Right lobe of liver (tissue), 6 donors: ENCODE data around the gene BRSK1. TPM values are rescaled to one million over a fixed set of nuclear protein-coding genes. Genes with fewer than 3 reads are reported as not detected.

Source experiments
- ATAC-seq, 4 donors: fragments of 200-7000 bp; cut with Tn5 transposase; one replicate each; pipeline ENCODE4 v1.9.1; 2020; ENCODE audit warnings: mild to moderate bottlenecking in 4 of 4, moderate library complexity in 4 of 4
- DNase-seq, 3 donors: peaks; one replicate each; pipeline ENCODE4 v3.0.0-alpha.2; 2020
- H3K27ac ChIP-seq, 3 donors: fragments of 200-600 bp; one replicate each; pipeline ENCODE4 v1.8.0; 2022
- H3K27me3 ChIP-seq, 2 donors: fragments of 200-600 bp; one replicate each; pipeline ENCODE4 v1.8.0; 2022
- H3K36me3 ChIP-seq, 4 donors: fragments of 200-600 bp; sonication (generic) in 1 of 4; one replicate each; pipeline versions ENCODE4 v1.5.1 to v1.8.0; 2017 to 2022; ENCODE audit warnings: control low read depth in 1 of 4
- H3K4me1 ChIP-seq, 4 donors: fragments of 200-600 bp; sonication (generic) in 1 of 4; one replicate each; pipeline versions ENCODE4 v1.5.1 to v1.8.0; 2017 to 2022; ENCODE audit warnings: control low read depth in 1 of 4
- H3K4me3 ChIP-seq, 3 donors: fragments of 200-600 bp; one replicate each; pipeline ENCODE4 v1.8.0; 2022
- H3K9me3 ChIP-seq, 4 donors: fragments of 200-600 bp; sonication (generic) in 1 of 4; one replicate each; pipeline versions ENCODE4 v1.5.1 to v1.8.0; 2017 to 2022; ENCODE audit warnings: control low read depth in 1 of 4
- CTCF ChIP-seq, 4 donors: fragments of 200-600 bp in 3 of 4; fragments of 450-650 bp in 1 of 4; IDR thresholded peaks; one replicate each; pipeline versions ENCODE4 v1.5.1 to v1.8.0; 2016 to 2022; ENCODE audit warnings: antibody characterized with exemption in 4 of 4, mild to moderate bottlenecking in 2 of 4
- POLR2A ChIP-seq: fragments of 450-650 bp; IDR thresholded peaks from one replicate; pipeline ENCODE4 v1.6.1; 2017; ENCODE audit warnings: antibody characterized with exemption, mild to moderate bottlenecking
- WGBS: methylation state at CpG from one replicate; pipeline ENCODE4 v1.1.6; 2018; ENCODE audit warnings: low coverage, low lambda C conversion rate; ENCODE audit not compliant: insufficient coverage; ENCODE audit errors: missing lambda C conversion rate; 5-methylcytosine and 5-hydroxymethylcytosine counted together
- intact Hi-C, 2 donors: fragments of 100-400 bp; cut with DNase I; formaldehyde crosslinking; loops; one replicate each; pipeline versions ENCODE4 v1.11.2 to v1.14.1; 2022
- total RNA-seq, 6 experiments: library from RNA; depleted of rRNA in 2 of 6; stranded (reverse); fragments of >200 nt in 2 of 6; fragmentation: NEBNext Ultra II Directional in 3 of 6; extraction: Animal tissue kit (Norgen Biotek cat#: 25700) in 3 of 6; gene quantifications; one replicate each; pipeline versions ENCODE4 v1.1.0 to v1.2.4, GENCODE V29; 2016 to 2023
- donor health status: DM: no; HTN: yes; CAD: no.
- donor health status: DM: no; HTN: no; CAD: no.
- donor health status: DM: no; HTN: no; CAD: no.
- donor health status: DM: no; HTN: yes; CAD: no.
- donor health status: DM: no; HTN: yes; CAD: no.

Gene BRSK1
- total RNA-seq, 6 experiments from 2014 or later, result 0.20 to 0.29 (median 0.24) TPM; not detected in 3

- Histone ChIP-seq H3K27ac (no peak overlapping the region), H3K4me3 (no peak overlapping the region), H3K36me3 (no peaks in the 10 kb centered on the region), H3K27me3 (no peaks in the 10 kb centered on the region), H3K9me3 (no peaks in the 10 kb centered on the region), H3K4me1 (no peaks in the 10 kb centered on the region)
- DNase-seq (peak in 1 of 3 donors; percentile 45), ATAC-seq (peak; percentile 49 to 61 (median 54))
- WGBS, result 92% methylated on average over 8 of the region's 39 CpGs
- TF ChIP-seq CTCF (IDR thresholded peaks at IDR 0.05) (no peak), POLR2A (no peak)
- intact Hi-C loops, result loop anchor here in 1 of 2 donors (10.0 kb wide), 1 partner anchor 100 kb away; the partner anchor contains the start of gene UBE2S
Observed at GRCh38 chr19:55304279-55304978, 20.6 kb downstream of the BRSK1 start.

GRCh38 chr19:55304980-55305379 lies 21.2 kb downstream of the BRSK1 start:
- Histone ChIP-seq H3K4me3 (no peak overlapping the region), H3K4me1 (no peaks in the 10 kb centered on the region), H3K36me3 (no peaks in the 10 kb centered on the region), H3K27me3 (no peaks in the 10 kb centered on the region), H3K27ac (no peak overlapping the region), H3K9me3 (no peaks in the 10 kb centered on the region)
- intact Hi-C loops, result loop anchor here in 1 of 2 donors (10.0 kb wide), 1 partner anchor 100 kb away; the partner anchor contains the start of gene UBE2S
- no peak for DNase-seq
- no peak for ATAC-seq
- WGBS, result 76% methylated on average over 10 of the region's 14 CpGs
- TF ChIP-seq POLR2A (no peak), CTCF (IDR thresholded peaks at IDR 0.05) (no peak)

- 71% methylated on average over 3 of the region's 9 CpGs for WGBS
- peak; percentile 53 to 64 (median 62) for ATAC-seq
- Histone ChIP-seq H3K4me1 (no peaks in the 10 kb centered on the region), H3K27me3 (no peaks in the 10 kb centered on the region), H3K27ac (no peak overlapping the region), H3K36me3 (no peaks in the 10 kb centered on the region), H3K9me3 (no peaks in the 10 kb centered on the region), H3K4me3 (no peak overlapping the region)
- intact Hi-C loops, result loop anchor here in 1 of 2 donors (10.0 kb wide), 1 partner anchor 99 kb away; the partner anchor contains the start of gene UBE2S
- DNase-seq, result no peak
- no peak for TF ChIP-seq POLR2A
- TF ChIP-seq CTCF (IDR thresholded peaks at IDR 0.05), result no peak
Observed at GRCh38 chr19:55305491-55305890, 21.7 kb downstream of the BRSK1 start.

- TF ChIP-seq POLR2A (no peak), CTCF (IDR thresholded peaks at IDR 0.05) (no peak)
- no peaks in the 10 kb centered on the region for H3K4me1 ChIP-seq
- intact Hi-C loops, result loop anchor here in 1 of 2 donors (10.0 kb wide), 1 partner anchor 99 kb away; the partner anchor contains the start of gene UBE2S
- H3K27ac ChIP-seq, result no peak overlapping the region
- H3K9me3 ChIP-seq, result no peaks in the 10 kb centered on the region
- 80% methylated on average over 2 of the region's 17 CpGs for WGBS
- no peak for DNase-seq
- no peaks in the 10 kb centered on the region for H3K36me3 ChIP-seq
- H3K27me3 ChIP-seq, result no peaks in the 10 kb centered on the region
- no peak for ATAC-seq
- no peak overlapping the region for H3K4me3 ChIP-seq
Observed at GRCh38 chr19:55305983-55306562, 22.3 kb downstream of the BRSK1 start.
